Activated naive CD8-positive, alpha-beta T cell treated with anti-CD3 and anti-CD28 coated beads, Interleukin-2, amount 50 U/mL, for 24 hours (primary cell): ENCODE data around the gene MTARC2.

Experiments
- ATAC-seq: fragments of 150-1000 bp; cut with Tn5 transposase; one replicate; pipeline ENCODE4 v1.10.0; 2021
- DNase-seq: peaks from one replicate; pipeline ENCODE4 v3.0.0; 2021
- H3K27ac Mint-ChIP-seq: one replicate; pipeline ENCODE4 v1.8.0; 2021; ENCODE audit warnings: mild to moderate bottlenecking, mixed read lengths
- H3K27me3 Mint-ChIP-seq: one replicate; pipeline ENCODE4 v1.8.0; 2021; ENCODE audit warnings: mixed read lengths
- H3K36me3 Mint-ChIP-seq: one replicate; pipeline ENCODE4 v1.8.0; 2021; ENCODE audit warnings: low read depth, mixed read lengths
- H3K4me1 Mint-ChIP-seq: one replicate; pipeline ENCODE4 v1.8.0; 2021; ENCODE audit warnings: mixed read lengths
- H3K4me3 Mint-ChIP-seq: one replicate; pipeline ENCODE4 v1.8.0; 2021; ENCODE audit warnings: mild to moderate bottlenecking, moderate library complexity, mixed read lengths
- H3K9me3 Mint-ChIP-seq: one replicate; pipeline ENCODE4 v1.8.0; 2021; ENCODE audit warnings: mixed read lengths

The MTARC2 gene

GRCh38 chr1:220811695-220812094, 63.6 kb downstream of the MTARC2 start:
- no peaks in the 10 kb centered on the region for H3K4me1 Mint-ChIP-seq
- no peak for DNase-seq
- no peak for ATAC-seq
- H3K27ac Mint-ChIP-seq = no peak overlapping the region
- no peaks in the 10 kb centered on the region for H3K9me3 Mint-ChIP-seq
- H3K4me3 Mint-ChIP-seq = no peak overlapping the region
- H3K27me3 Mint-ChIP-seq = peaks cover 11% of the 10 kb centered on the region
- H3K36me3 Mint-ChIP-seq = no peaks in the 10 kb centered on the region

GRCh38 chr1:220812308-220812707, 64.2 kb downstream of the MTARC2 start:
- no peak for ATAC-seq
- DNase-seq = no peak
- no peaks in the 10 kb centered on the region for H3K36me3 Mint-ChIP-seq

DNA sequence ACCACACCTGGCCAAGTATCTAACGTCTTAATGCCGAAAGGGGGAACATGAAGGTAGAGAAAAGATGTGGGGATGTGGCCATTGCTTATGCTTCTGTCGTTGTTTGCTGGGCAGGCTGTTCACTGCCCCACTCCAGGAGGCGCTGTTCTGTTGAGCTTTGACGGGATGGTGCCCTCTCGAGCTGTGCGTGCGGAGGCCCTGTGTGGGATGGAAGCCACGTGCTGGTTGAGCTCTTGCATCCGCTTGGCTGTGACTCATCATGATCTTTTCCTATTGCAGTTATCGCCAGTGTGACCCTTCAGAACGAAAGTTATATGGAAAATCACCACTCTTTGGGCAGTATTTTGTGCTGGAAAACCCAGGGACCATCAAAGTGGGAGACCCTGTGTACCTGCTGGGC, 64.9 kb downstream of the MTARC2 start:
- ATAC-seq (no peak), DNase-seq (no peak)
- Mint-ChIP-seq H3K4me3 (no peak overlapping the region), H3K27me3 (peaks cover 10% of the 10 kb centered on the region), H3K4me1 (no peaks in the 10 kb centered on the region), H3K27ac (no peak overlapping the region), H3K36me3 (no peaks in the 10 kb centered on the region), H3K9me3 (no peaks in the 10 kb centered on the region)

More at GRCh38 chr1:220812308-220812707, 64.2 kb downstream of the MTARC2 start:
- H3K27ac Mint-ChIP-seq = no peak overlapping the region
- H3K27me3 Mint-ChIP-seq = peaks cover 9% of the 10 kb centered on the region
- no peaks in the 10 kb centered on the region for H3K4me1 Mint-ChIP-seq
- no peak overlapping the region for H3K4me3 Mint-ChIP-seq
- no peaks in the 10 kb centered on the region for H3K9me3 Mint-ChIP-seq

DNA sequence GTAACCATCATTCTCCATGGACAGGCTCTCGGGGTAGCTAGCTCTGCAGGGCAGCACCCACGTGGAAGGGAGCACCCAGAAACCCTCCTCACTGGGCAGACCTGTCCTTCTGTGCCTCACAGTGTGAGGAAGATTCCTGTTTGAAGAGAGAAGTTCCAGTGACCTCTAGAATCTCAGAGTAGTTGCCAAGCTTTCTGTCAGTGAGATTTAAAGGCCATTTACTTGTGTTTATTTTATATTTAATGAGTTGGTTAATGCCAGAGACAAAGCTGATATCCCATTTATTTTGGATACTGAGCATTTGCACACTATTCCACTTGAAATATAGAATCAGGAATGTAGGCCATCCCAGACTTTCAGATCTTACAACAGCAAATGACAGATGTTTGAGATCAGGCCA, 67.3 kb downstream of the MTARC2 start:
- Mint-ChIP-seq H3K27me3 (peaks cover 12% of the 10 kb centered on the region), H3K27ac (no peak overlapping the region), H3K4me1 (no peaks in the 10 kb centered on the region), H3K36me3 (no peaks in the 10 kb centered on the region), H3K9me3 (no peaks in the 10 kb centered on the region), H3K4me3 (no peak overlapping the region)
- DNase-seq (no peak), ATAC-seq (no peak)

GRCh38 chr1:220817907-220818306, 69.8 kb downstream of the MTARC2 start:
- Mint-ChIP-seq H3K4me3 (no peak overlapping the region), H3K4me1 (no peaks in the 10 kb centered on the region), H3K9me3 (no peaks in the 10 kb centered on the region), H3K27me3 (peaks cover 5% of the 10 kb centered on the region), H3K36me3 (no peaks in the 10 kb centered on the region), H3K27ac (no peak overlapping the region)
- ATAC-seq (no peak), DNase-seq (no peak)

GRCh38 chr1:220818421-220819173, 70.5 kb downstream of the MTARC2 start:
- H3K27me3 Mint-ChIP-seq = peaks cover 7% of the 10 kb centered on the region
- no peak overlapping the region for H3K4me3 Mint-ChIP-seq
- DNase-seq = no peak
- H3K9me3 Mint-ChIP-seq = no peaks in the 10 kb centered on the region
- H3K4me1 Mint-ChIP-seq = no peaks in the 10 kb centered on the region
- H3K27ac Mint-ChIP-seq = no peak overlapping the region
- no peaks in the 10 kb centered on the region for H3K36me3 Mint-ChIP-seq
- ATAC-seq = no peak

GRCh38 chr1:220819467-220820026, 71.4 kb downstream of the MTARC2 start:
- H3K4me1 Mint-ChIP-seq = no peaks in the 10 kb centered on the region
- H3K4me3 Mint-ChIP-seq = no peak overlapping the region
- no peak overlapping the region for H3K27ac Mint-ChIP-seq
- H3K27me3 Mint-ChIP-seq = peaks cover 8% of the 10 kb centered on the region
- no peaks in the 10 kb centered on the region for H3K36me3 Mint-ChIP-seq
- DNase-seq = no peak
- ATAC-seq = no peak
- H3K9me3 Mint-ChIP-seq = no peaks in the 10 kb centered on the region

DNA sequence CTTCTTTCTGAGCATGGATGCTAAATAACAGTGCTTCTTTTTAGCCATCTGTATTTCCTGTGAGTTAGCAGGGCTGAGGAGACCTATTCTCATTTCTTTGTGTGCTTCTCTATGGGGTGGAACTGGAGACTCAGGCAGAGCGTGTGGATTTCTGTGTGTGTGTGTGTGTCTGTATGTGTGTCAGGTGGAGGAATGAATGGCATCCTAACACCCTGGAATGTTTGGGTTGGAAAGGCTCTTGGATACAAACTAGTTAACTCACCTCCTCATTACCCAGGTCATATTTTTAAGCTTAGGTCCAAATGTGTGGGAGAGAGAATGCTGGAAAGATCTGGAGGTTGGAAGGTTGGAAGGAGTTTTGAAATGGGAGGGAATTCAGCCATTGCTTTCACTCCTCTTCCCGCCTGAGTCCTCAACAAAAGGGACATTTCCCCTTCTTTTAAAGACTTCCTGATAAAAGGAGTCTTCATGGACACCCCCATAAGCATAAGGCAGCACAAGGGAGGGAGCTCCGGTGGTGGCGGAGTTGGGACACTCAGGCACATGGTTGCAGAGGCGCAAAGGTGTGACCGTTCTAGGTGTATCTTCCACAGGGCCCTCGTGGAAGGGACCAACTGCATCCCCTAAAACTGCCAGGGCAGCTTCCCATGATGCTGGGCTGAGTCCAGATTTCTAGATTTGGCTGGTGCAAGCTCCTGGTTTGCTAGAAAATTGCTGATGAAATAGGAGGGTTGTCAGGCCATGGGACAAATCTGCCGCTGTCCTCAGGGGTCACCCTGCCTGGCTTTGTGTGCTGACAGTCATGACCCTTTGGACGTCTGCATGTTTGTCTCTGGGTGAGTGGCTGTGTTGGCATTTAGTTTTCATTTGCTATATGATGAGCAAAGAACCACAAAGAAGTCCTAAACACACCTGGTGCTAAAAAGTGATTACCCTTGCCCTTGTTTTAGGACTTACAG, 76.2 kb downstream of the MTARC2 start:
- H3K9me3 Mint-ChIP-seq = no peaks in the 10 kb centered on the region
- no peaks in the 10 kb centered on the region for H3K4me1 Mint-ChIP-seq
- H3K27me3 Mint-ChIP-seq = peaks cover 14% of the 10 kb centered on the region
- H3K27ac Mint-ChIP-seq = no peak overlapping the region
- no peaks in the 10 kb centered on the region for H3K36me3 Mint-ChIP-seq
- H3K4me3 Mint-ChIP-seq = no peak overlapping the region
- no peak for ATAC-seq
- DNase-seq = no peak

DNA sequence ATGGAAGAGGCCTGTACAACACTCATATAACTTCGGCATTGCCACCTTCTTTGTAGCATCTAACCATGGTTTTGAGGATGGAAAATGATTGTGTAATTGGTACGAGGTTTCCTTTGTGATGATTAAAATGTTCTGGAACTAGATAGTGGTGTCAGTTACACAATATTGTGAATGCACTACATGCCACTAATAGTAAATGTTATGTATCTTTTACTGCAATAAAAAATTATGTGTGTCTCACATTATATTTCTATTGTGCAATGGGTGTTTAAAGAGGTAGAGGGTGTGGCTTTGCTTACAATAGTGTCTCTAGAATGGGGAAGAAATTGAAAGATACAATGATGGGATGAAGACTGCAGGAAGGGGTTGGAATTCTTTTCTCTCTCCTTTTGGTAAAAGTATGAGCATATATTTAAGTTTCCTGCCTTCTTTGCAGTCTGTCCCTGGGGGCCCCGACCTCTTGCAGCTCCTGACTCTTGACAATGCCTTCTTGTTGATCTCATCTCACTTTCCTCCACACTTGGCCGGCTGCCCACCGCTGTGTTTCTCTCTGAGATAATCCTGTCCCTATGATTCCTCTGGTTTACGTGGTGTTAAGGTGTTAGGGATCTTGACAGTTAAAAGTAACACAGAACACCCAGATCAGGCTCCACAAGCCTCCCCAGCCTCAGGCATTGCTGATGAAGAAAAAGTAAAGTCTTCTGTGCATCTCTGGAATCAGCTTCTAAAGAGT, 77.9 kb downstream of the MTARC2 start:
- H3K4me3 Mint-ChIP-seq = no peak overlapping the region
- H3K27ac Mint-ChIP-seq = no peak overlapping the region
- no peaks in the 10 kb centered on the region for H3K9me3 Mint-ChIP-seq
- no peaks in the 10 kb centered on the region for H3K36me3 Mint-ChIP-seq
- no peak for ATAC-seq
- H3K27me3 Mint-ChIP-seq = peaks cover 17% of the 10 kb centered on the region
- DNase-seq = no peak
- H3K4me1 Mint-ChIP-seq = no peaks in the 10 kb centered on the region

DNA sequence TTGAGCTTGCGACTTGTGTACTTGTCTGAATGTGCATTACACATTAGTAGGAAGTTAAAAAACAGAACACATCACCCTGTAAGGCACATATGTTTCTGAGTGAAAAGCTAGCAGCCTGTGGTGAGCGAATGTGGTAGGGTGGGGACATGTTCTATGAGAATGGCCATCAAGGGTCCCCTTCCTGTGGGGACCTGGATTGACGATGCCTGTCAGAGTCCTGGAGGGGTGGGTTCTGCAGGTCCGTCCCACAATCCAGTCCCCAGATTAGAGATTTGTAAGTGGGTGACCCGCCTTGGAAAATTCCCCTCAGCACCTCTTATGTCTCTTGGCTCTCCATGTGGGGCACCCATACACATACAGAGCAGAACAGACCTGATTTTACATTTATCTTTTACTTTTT, 78.6 kb downstream of the MTARC2 start:
- no peaks in the 10 kb centered on the region for H3K36me3 Mint-ChIP-seq
- DNase-seq (no peak), ATAC-seq (no peak)
- no peaks in the 10 kb centered on the region for H3K4me1 Mint-ChIP-seq
- H3K4me3 Mint-ChIP-seq = no peak overlapping the region
- H3K27ac Mint-ChIP-seq = no peak overlapping the region
- H3K9me3 Mint-ChIP-seq = no peaks in the 10 kb centered on the region
- H3K27me3 Mint-ChIP-seq = peaks cover 17% of the 10 kb centered on the region

GRCh38 chr1:220827445-220828178, 79.5 kb downstream of the MTARC2 start:
- peaks cover 17% of the 10 kb centered on the region for H3K27me3 Mint-ChIP-seq
- H3K4me1 Mint-ChIP-seq = no peaks in the 10 kb centered on the region
- H3K9me3 Mint-ChIP-seq = no peaks in the 10 kb centered on the region
- no peaks in the 10 kb centered on the region for H3K36me3 Mint-ChIP-seq
- H3K4me3 Mint-ChIP-seq = no peak overlapping the region
- no peak for ATAC-seq
- H3K27ac Mint-ChIP-seq = no peak overlapping the region
- DNase-seq = no peak

DNA sequence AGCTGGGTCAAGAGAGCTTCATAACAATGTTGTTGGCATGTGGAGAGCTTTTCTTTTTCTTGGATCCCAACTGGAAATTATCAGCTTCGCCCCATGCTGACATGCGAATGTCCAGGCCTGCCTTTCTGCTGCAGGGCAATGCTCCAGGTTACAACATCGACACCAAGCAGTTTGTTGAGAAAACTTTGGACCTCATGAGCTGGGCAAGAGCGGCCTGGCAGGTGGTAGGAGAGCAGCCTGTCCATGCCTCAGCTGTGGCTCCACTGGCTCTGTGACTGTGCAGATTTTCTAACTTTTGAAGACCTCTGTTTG, 80.0 kb downstream of the MTARC2 start:
- H3K4me3 Mint-ChIP-seq = no peak overlapping the region
- DNase-seq = no peak
- no peaks in the 10 kb centered on the region for H3K36me3 Mint-ChIP-seq
- peaks cover 17% of the 10 kb centered on the region for H3K27me3 Mint-ChIP-seq
- H3K27ac Mint-ChIP-seq = no peak overlapping the region
- no peaks in the 10 kb centered on the region for H3K9me3 Mint-ChIP-seq
- no peaks in the 10 kb centered on the region for H3K4me1 Mint-ChIP-seq
- ATAC-seq = no peak

- ATAC-seq (no peak), DNase-seq (no peak)
- no peaks in the 10 kb centered on the region for H3K4me1 Mint-ChIP-seq
- H3K9me3 Mint-ChIP-seq = no peaks in the 10 kb centered on the region
- H3K27me3 Mint-ChIP-seq = peaks cover 15% of the 10 kb centered on the region
- no peak overlapping the region for H3K4me3 Mint-ChIP-seq
- H3K27ac Mint-ChIP-seq = no peak overlapping the region
- H3K36me3 Mint-ChIP-seq = no peaks in the 10 kb centered on the region
These were observed 80.9 kb downstream of the MTARC2 start for GRCh38 chr1:220828950-220829586.
